GM12801 (cell line): Measurements from ENCODE around the gene SPOCD1.

Source experiments
- CTCF ChIP-seq: IDR thresholded peaks from one replicate; pipeline ENCODE4 v1.5.1; 2011; ENCODE audit warnings: control low read depth; ENCODE audit not compliant: insufficient read length; ENCODE audit errors: extremely low read depth

Gene SPOCD1

DNA sequence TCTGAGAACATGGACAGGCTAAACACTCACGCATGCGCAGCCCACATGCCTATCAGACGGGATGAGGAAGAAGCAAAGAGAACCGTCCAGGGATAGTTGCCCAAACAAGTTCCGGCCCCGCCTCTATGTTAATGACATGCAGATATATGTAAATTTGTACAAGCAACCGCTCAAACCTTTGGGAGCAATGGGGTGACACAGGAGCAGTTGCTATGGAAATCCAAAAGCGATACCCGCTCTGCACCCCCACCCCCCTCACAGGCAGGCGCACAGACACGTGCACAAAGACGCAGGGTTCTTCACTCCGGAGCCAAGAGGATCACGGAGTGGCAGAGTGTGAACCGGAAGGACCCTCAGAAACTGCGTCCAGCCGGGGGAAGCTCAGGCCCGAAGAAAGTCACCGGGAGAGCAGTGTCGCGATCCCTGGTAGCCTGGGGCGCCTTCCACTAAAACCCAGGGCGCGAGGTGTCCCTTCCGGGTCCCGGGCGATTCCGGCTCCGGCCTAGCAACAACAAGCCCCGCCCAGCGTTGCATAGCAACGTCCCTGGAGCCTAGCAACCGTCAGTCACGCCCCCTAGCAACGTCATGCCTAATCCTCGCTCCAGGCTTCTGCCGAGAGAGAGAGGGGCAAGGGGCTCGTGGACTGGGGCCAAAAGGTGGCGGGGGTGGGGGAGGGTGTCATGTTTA lies 27.5 kb downstream of the SPOCD1 start:
- TF ChIP-seq CTCF = no peak

GRCh38 chr1:31787786-31788137 lies 28.1 kb downstream of the SPOCD1 start:
- no peak for TF ChIP-seq CTCF

GRCh38 chr1:31787261-31787660 lies 28.6 kb downstream of the SPOCD1 start:
- no peak for TF ChIP-seq CTCF

DNA sequence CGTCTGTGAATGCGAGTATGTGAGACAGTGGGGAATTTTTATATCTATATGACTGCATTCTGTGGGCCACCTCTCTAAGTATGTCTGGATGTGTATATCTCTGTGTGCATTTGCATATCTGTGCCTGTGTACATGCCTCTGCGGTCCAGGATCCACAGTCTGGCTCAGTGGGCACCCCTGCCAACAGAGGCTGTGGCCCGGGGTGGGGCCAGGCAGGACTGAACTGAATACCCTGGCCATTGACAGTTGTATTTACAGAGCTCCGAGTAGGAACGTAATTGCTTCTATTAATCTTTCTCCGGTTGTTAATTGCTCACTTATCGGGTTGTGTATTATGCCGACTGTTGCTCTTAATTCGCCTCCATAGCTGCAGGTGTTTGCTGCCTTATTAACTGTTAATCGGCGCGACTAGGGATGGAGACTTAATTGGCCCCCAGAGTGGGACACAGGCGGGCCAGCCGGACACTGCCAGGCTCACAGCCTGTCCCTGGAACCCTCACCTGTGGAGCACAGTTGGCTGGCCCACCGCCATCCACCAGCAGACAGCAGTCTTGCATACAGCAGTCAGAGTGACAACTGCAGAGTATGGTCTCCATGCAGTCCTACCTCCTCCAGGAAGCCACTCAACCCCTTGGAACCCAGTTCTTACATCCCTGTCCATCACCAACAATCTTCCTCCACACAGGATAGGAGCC lies 29.3 kb downstream of the SPOCD1 start:
- no peak for TF ChIP-seq CTCF

GRCh38 chr1:31785947-31786290 lies 29.9 kb downstream of the SPOCD1 start:
- TF ChIP-seq CTCF = no peak

GRCh38 chr1:31785020-31785946 lies 30.5 kb downstream of the SPOCD1 start:
- TF ChIP-seq CTCF = no peak

- TF ChIP-seq CTCF = no peak
These were observed 31.3 kb downstream of the SPOCD1 start for GRCh38 chr1:31784356-31785019.
